Neural cell (in vitro differentiated cells): ENCODE measurements around the gene GIMD1. TPM values are rescaled to one million over a fixed set of nuclear protein-coding genes. Genes with fewer than 3 reads are reported as not detected.

Source experiments
- H2AFZ ChIP-seq: fragments of 200-600, 300-800 bp; sonication (generic), shearing (Covaris generic); 2 replicates; pipeline ENCODE4 v1.6.0; 2014; ENCODE audit warnings: low read depth, mild to moderate bottlenecking, antibody characterized with exemption, low read length, moderate library complexity
- H3F3A ChIP-seq: fragments of 200-600 bp; shearing (Covaris generic); 2 replicates; pipeline ENCODE4 v1.6.1; 2016; ENCODE audit warnings: mild to moderate bottlenecking, moderate library complexity, mixed read lengths, antibody characterized with exemption, low read length; ENCODE audit not compliant: insufficient read depth, poor library complexity, severe bottlenecking
- H3K27ac ChIP-seq: fragments of 200-600, 300-800 bp; sonication (generic), shearing (Covaris generic); 2 replicates; pipeline ENCODE4 v1.5.1; 2014; ENCODE audit warnings: mild to moderate bottlenecking, low read length, moderate library complexity
- H3K27me3 ChIP-seq: fragments of 300-800, 200-600 bp; sonication (generic), shearing (Covaris generic); 2 replicates; pipeline ENCODE4 v1.6.0; 2014; ENCODE audit warnings: mild to moderate bottlenecking, low read depth, low read length, moderate library complexity; ENCODE audit not compliant: insufficient read depth
- H3K36me3 ChIP-seq: fragments of 300-800, 200-600 bp; sonication (generic), shearing (Covaris generic); 2 replicates; pipeline ENCODE4 v1.5.1; 2014; ENCODE audit warnings: mild to moderate bottlenecking, antibody characterized with exemption, low read length, moderate library complexity; ENCODE audit not compliant: insufficient read depth
- H3K4me2 ChIP-seq: fragments of 300-800, 200-600 bp; sonication (generic), shearing (Covaris generic); 2 replicates; pipeline ENCODE4 v1.6.0; 2014; ENCODE audit warnings: mild to moderate bottlenecking, low read length
- H3K4me3 ChIP-seq: fragments of 300-800, 200-600 bp; sonication (generic), shearing (Covaris generic); 2 replicates; pipeline ENCODE4 v1.5.1; 2014; ENCODE audit warnings: mild to moderate bottlenecking, low read length, moderate library complexity
- H3K79me2 ChIP-seq: fragments of 200-600 bp; shearing (Covaris generic); replicated peaks from 2 replicates; pipeline ENCODE4 v1.6.0; 2014; ENCODE audit warnings: mild to moderate bottlenecking, low read length, moderate library complexity; ENCODE audit not compliant: insufficient read depth
- H3K9ac ChIP-seq: fragments of 300-800, 200-600 bp; sonication (generic), shearing (Covaris generic); 2 replicates; pipeline ENCODE4 v1.6.1; 2016; ENCODE audit warnings: mild to moderate bottlenecking, low read length, mixed read lengths
- H3K9me2 ChIP-seq: fragments of 200-600 bp; shearing (Covaris generic); 2 replicates; pipeline ENCODE4 v1.6.1; 2016; ENCODE audit warnings: mild to moderate bottlenecking, low read length, mixed read lengths; ENCODE audit not compliant: insufficient read depth
- H3K9me3 ChIP-seq: fragments of 200-600, 300-800 bp; sonication (generic), shearing (Covaris generic); 2 replicates; pipeline ENCODE4 v1.6.1; 2016; ENCODE audit warnings: mild to moderate bottlenecking, mixed run types, low read length, moderate library complexity, mixed read lengths
- H4K20me1 ChIP-seq: fragments of 200-600 bp; shearing (Covaris generic); 2 replicates; pipeline ENCODE4 v1.6.1; 2016; ENCODE audit warnings: mild to moderate bottlenecking, mixed run types; ENCODE audit not compliant: insufficient read depth
- EP300 ChIP-seq: fragments of 450-650 bp; conservative IDR thresholded peaks from 2 replicates; pipeline ENCODE4 v1.6.1; 2014; ENCODE audit warnings: antibody characterized with exemption, mild to moderate bottlenecking, moderate library complexity; ENCODE audit not compliant: poor library complexity, severe bottlenecking
- EZH2 ChIP-seq: fragments of 200-600, 300-800 bp; shearing (Covaris generic), sonication (generic); IDR thresholded peaks from 2 replicates; pipeline ENCODE4 v1.6.1; 2014; ENCODE audit warnings: antibody characterized with exemption, low read length, borderline replicate concordance, mild to moderate bottlenecking; ENCODE audit not compliant: insufficient read depth, poor library complexity, severe bottlenecking
- MXI1 ChIP-seq: fragments of 450-650 bp; conservative IDR thresholded peaks from 2 replicates; pipeline ENCODE4 v1.6.1; 2014; ENCODE audit warnings: antibody characterized with exemption, mild to moderate bottlenecking; ENCODE audit not compliant: poor library complexity, severe bottlenecking
- POLR2AphosphoS5 ChIP-seq: IDR thresholded peaks from 2 replicates; pipeline ENCODE4 v1.6.1; 2012
- RAD21 ChIP-seq: fragments of 450-650 bp; conservative IDR thresholded peaks from 2 replicates; pipeline ENCODE4 v1.6.1; 2014; ENCODE audit warnings: antibody characterized with exemption, mild to moderate bottlenecking, moderate library complexity
- SMC3 ChIP-seq: fragments of 450-650 bp; conservative IDR thresholded peaks from 2 replicates; pipeline ENCODE4 v1.6.1; 2014; ENCODE audit warnings: antibody characterized with exemption, mild to moderate bottlenecking, moderate library complexity; ENCODE audit not compliant: poor library complexity
- TAF1 ChIP-seq: IDR thresholded peaks from 2 replicates; pipeline ENCODE4 v1.6.1; 2012; ENCODE audit warnings: low read depth
- polyA plus RNA-seq: library from polyadenylated mRNA; depleted of rRNA; stranded (reverse); fragments of >200 nt; gene quantifications from 2 replicates; pipeline ENCODE4 v1.2.3, GENCODE V29; 2014
- TF ChIP-seq, protein P1 (sequence below): IDR thresholded peaks from 2 replicates; pipeline ENCODE4 v1.6.1; 2012; ENCODE audit warnings: borderline replicate concordance
- TF ChIP-seq, protein P2 (sequence below): fragments of 450-650 bp; IDR thresholded peaks from 2 replicates; pipeline ENCODE4 v1.5.1; 2014; ENCODE audit warnings: antibody characterized with exemption, mild to moderate bottlenecking, moderate library complexity; ENCODE audit not compliant: poor library complexity, severe bottlenecking

GIMD1 gene
- polyA plus RNA-seq, 1 donor from 2014 or later, result not detected

DNA sequence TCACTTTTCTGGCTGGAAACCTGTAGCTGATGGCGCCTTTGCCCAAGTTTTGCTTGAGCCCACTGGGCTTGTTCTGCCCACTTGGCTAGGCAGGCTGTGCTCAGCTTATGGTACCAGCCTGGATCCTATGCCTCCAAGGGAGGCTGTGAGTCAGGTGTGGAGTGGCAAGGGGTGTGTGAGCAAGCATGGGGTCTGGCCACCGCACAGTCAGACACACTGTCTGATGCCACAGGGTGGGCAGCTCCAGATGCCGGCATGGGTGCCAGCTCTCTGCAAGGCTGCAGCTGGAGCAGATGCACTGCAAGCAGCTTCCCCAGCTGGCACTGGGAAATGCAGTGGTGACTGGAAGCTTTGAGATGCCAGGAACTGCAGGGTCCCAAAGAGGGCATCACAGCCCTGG, 16.3 kb upstream of the GIMD1 start:
- Histone ChIP-seq H3K79me2 (no peaks in the 10 kb centered on the region), H3K4me2 (no peak overlapping the region), H3K9ac (no peak overlapping the region), H3K9me3 (no peaks in the 10 kb centered on the region), H3K9me2 (no peaks in the 10 kb centered on the region), H3K27me3 (no peaks in the 10 kb centered on the region), H3K4me3 (no peak overlapping the region), H2AFZ (no peak overlapping the region), H3K36me3 (no peaks in the 10 kb centered on the region), H3K27ac (no peak overlapping the region), H4K20me1 (no peaks in the 10 kb centered on the region), H3F3A (no peaks in the 10 kb centered on the region)
- TF ChIP-seq MXI1, result no peak
- TF ChIP-seq EP300, result no peak
- no peak for TF ChIP-seq TAF1
- no peak for TF ChIP-seq SMC3
- TF ChIP-seq, protein P1, sequence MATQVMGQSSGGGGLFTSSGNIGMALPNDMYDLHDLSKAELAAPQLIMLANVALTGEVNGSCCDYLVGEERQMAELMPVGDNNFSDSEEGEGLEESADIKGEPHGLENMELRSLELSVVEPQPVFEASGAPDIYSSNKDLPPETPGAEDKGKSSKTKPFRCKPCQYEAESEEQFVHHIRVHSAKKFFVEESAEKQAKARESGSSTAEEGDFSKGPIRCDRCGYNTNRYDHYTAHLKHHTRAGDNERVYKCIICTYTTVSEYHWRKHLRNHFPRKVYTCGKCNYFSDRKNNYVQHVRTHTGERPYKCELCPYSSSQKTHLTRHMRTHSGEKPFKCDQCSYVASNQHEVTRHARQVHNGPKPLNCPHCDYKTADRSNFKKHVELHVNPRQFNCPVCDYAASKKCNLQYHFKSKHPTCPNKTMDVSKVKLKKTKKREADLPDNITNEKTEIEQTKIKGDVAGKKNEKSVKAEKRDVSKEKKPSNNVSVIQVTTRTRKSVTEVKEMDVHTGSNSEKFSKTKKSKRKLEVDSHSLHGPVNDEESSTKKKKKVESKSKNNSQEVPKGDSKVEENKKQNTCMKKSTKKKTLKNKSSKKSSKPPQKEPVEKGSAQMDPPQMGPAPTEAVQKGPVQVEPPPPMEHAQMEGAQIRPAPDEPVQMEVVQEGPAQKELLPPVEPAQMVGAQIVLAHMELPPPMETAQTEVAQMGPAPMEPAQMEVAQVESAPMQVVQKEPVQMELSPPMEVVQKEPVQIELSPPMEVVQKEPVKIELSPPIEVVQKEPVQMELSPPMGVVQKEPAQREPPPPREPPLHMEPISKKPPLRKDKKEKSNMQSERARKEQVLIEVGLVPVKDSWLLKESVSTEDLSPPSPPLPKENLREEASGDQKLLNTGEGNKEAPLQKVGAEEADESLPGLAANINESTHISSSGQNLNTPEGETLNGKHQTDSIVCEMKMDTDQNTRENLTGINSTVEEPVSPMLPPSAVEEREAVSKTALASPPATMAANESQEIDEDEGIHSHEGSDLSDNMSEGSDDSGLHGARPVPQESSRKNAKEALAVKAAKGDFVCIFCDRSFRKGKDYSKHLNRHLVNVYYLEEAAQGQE, result no peak
- TF ChIP-seq POLR2AphosphoS5, result no peak
- TF ChIP-seq, protein P2, sequence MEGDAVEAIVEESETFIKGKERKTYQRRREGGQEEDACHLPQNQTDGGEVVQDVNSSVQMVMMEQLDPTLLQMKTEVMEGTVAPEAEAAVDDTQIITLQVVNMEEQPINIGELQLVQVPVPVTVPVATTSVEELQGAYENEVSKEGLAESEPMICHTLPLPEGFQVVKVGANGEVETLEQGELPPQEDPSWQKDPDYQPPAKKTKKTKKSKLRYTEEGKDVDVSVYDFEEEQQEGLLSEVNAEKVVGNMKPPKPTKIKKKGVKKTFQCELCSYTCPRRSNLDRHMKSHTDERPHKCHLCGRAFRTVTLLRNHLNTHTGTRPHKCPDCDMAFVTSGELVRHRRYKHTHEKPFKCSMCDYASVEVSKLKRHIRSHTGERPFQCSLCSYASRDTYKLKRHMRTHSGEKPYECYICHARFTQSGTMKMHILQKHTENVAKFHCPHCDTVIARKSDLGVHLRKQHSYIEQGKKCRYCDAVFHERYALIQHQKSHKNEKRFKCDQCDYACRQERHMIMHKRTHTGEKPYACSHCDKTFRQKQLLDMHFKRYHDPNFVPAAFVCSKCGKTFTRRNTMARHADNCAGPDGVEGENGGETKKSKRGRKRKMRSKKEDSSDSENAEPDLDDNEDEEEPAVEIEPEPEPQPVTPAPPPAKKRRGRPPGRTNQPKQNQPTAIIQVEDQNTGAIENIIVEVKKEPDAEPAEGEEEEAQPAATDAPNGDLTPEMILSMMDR, result no peak
- TF ChIP-seq EZH2, result no peak
- TF ChIP-seq RAD21, result no peak

DNA sequence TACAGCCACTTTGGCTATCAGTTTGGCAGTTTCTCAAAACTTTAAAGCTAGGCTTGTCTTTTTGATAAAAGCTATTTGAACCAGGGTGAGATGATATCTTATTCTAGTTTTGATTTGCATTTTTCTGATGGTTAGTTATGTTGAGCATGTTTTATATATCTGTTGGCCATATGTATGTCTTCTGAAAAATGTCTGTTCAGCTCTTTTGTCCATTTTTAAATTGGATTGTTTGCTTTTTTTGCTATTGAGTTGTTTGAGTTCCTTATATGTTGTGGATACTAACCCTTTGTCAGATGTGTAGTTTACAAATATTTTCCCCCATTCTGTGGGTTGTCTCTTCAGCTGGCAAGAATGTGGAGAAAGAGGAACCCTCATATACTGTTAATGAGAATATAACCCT, 11.6 kb upstream of the GIMD1 start:
- Histone ChIP-seq H3K79me2 (no peaks in the 10 kb centered on the region), H4K20me1 (no peaks in the 10 kb centered on the region), H3K9ac (no peak overlapping the region), H3K27ac (no peak overlapping the region), H3K4me2 (no peak overlapping the region), H3F3A (no peaks in the 10 kb centered on the region), H2AFZ (no peak overlapping the region), H3K9me3 (no peaks in the 10 kb centered on the region), H3K9me2 (no peaks in the 10 kb centered on the region), H3K27me3 (no peaks in the 10 kb centered on the region), H3K36me3 (no peaks in the 10 kb centered on the region), H3K4me3 (no peak overlapping the region)
- TF ChIP-seq MXI1 (no peak), EP300 (no peak), EZH2 (no peak), SMC3 (no peak)
- TF ChIP-seq, protein P2, result no peak
